Muscle layer of duodenum (tissue), 2 donors: Measurements from ENCODE around the gene NHS.

Experiments used
- H3K27ac ChIP-seq: one replicate; pipeline ENCODE4 v1.7.0; 2013; ENCODE audit warnings: mild to moderate bottlenecking, low read length
- H3K27me3 ChIP-seq: one replicate; pipeline ENCODE4 v1.7.0; 2013; ENCODE audit warnings: low read depth, mild to moderate bottlenecking, control low read depth, low read length
- H3K36me3 ChIP-seq, 2 donors: one replicate each; pipeline ENCODE4 v1.7.0; 2013; ENCODE audit warnings: low read length in 2 of 2, control low read depth in 1 of 2, mild to moderate bottlenecking in 1 of 2; ENCODE audit not compliant: insufficient read depth in 2 of 2, control insufficient read depth in 1 of 2
- H3K4me1 ChIP-seq, 2 donors: one replicate each; pipeline ENCODE4 v1.7.0; 2013; ENCODE audit warnings: low read length in 2 of 2, mild to moderate bottlenecking in 2 of 2, control low read depth in 1 of 2, moderate library complexity in 1 of 2; ENCODE audit not compliant: insufficient read depth in 2 of 2, control insufficient read depth in 1 of 2
- H3K4me3 ChIP-seq, 2 donors: one replicate each; pipeline ENCODE4 v1.7.0; 2013; ENCODE audit warnings: low read length in 2 of 2, low read depth in 1 of 2, mild to moderate bottlenecking in 1 of 2
- H3K9me3 ChIP-seq, 2 donors: one replicate each; pipeline ENCODE4 v1.7.0; 2013; ENCODE audit warnings: low read length in 2 of 2, control low read depth in 1 of 2, mild to moderate bottlenecking in 1 of 2; ENCODE audit not compliant: control insufficient read depth in 1 of 2
- donor health status: healthy.

Gene NHS

DNA sequence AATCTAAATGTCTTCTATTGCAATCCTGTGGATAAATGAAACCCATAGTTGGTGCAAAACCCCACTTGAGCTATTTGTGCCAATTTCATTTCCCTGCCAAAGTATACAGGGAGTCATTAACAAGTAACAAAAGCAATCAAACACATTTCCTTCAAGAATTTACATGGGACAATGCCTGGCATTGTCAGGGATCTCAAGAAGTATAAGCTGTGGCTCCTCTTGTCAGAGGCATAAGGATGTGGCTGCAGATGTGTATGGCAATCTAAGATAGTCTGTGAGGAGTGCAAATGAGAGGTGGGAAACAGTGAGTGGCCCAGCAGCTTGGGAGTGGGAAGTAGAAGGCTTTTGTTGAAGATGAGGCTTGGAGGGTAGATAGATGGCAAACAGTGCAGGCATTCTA, 304.3 kb downstream of the NHS start:
- Histone ChIP-seq H3K9me3 (no peaks in the 10 kb centered on the region), H3K27ac (no peak overlapping the region), H3K4me1 (peaks cover 0 to 4% of the 10 kb centered on the region in 2 donors), H3K4me3 (no peak overlapping the region), H3K27me3 (no peaks in the 10 kb centered on the region), H3K36me3 (no peaks in the 10 kb centered on the region)

DNA sequence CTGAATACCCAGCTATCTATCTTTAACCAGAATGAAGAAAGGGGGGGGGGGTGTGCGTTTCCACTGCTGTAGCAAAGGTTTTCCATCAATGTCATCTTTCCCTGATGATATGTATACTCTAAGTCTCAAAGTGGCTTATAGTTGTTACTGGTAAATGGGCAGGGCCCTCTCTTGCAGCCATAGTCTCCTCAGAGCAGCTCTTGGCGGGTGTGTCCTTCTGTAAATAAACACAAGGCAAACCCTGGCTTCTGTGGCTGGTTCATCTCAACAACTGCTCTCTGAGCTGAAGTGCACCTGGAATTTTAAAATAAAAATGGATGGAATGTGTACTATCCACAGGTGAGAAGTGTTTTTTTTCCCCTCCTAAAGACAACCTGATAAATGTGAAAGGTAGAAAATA, 304.8 kb downstream of the NHS start:
- Histone ChIP-seq H3K9me3 (no peaks in the 10 kb centered on the region), H3K4me3 (no peak overlapping the region), H3K36me3 (no peaks in the 10 kb centered on the region), H3K27ac (no peak overlapping the region), H3K27me3 (no peaks in the 10 kb centered on the region), H3K4me1 (peaks cover 0 to 4% of the 10 kb centered on the region in 2 donors)

DNA sequence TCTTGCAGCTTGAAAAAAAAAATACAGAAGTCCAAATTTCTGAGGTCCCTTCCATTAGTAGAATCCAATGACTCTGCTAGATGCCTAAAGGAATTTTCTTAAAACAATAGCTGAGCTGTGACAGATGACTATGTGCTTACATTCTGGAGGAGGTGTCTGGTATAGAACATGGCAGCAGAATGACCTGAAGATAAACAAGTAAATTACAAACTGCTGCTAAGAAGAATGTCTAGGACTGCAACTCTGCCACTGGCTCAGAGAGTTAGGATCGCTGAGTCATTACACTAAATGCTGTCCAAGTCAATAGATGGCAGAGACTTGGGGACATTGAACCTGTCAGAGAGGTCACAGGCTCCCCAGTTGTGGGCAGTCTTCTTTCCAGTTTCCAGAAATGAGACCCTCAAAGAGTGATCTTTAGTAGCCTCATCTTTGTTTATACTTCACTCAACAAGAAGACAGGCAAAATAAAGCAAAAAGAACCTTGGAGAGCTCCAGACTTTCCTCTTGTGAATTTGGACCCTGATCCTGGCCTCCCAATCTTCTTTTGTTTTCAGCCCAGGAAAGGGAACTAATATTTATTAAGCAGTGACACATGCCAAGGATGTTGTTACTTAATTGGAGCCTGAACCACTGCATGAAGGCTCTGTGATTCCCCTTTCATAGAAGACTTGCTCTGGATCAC, 305.9 kb downstream of the NHS start:
- Histone ChIP-seq H3K27ac (no peak overlapping the region), H3K9me3 (no peaks in the 10 kb centered on the region), H3K27me3 (no peaks in the 10 kb centered on the region), H3K4me3 (no peak overlapping the region), H3K36me3 (no peaks in the 10 kb centered on the region), H3K4me1 (peaks cover 0 to 4% of the 10 kb centered on the region in 2 donors)

DNA sequence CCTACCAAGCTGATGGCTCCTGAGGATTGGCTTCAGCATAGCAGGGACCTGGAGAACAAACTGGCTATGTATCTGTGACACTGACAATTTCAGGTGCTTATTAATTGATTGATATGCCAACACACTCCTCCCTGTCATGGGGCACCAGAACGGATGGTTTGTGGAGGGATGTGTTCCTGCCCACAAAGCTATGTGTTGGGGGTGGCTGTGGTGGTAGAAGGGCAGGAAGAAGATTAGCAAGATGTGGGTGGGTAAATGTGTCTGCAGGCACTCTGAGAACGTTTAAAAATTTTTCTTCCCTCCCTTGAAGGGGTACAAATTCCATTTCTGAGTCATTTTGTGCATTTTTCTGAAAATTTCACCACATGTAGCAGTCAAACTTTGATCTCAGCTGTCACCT, 307.3 kb downstream of the NHS start:
- no peak overlapping the region for H3K4me3 ChIP-seq
- H3K4me1 ChIP-seq, result peaks cover 0 to 4% of the 10 kb centered on the region in 2 donors
- H3K27ac ChIP-seq, result no peak overlapping the region
- no peaks in the 10 kb centered on the region for H3K36me3 ChIP-seq
- H3K27me3 ChIP-seq, result no peaks in the 10 kb centered on the region
- H3K9me3 ChIP-seq, result no peaks in the 10 kb centered on the region

DNA sequence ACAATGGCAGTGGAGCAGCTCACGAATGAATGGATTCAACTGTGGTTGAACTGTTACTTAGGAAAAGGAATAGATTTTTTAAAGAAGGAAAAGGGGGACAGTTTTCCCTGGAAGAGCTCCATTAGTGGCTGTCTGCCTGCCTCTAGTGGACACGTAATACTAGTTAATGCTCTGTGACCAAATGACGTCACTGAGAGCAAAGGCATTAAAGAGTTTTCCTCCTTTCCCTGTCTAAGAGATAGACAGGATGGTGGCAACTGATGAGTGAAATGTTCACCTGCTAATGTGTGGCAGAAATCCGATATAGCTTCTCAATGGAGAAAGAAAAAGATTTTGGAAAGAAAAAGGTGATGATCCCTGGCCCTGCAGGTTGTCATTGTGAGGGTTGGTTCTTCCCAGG, 310.0 kb downstream of the NHS start:
- Histone ChIP-seq H3K9me3 (no peaks in the 10 kb centered on the region), H3K4me3 (no peak overlapping the region), H3K4me1 (no peaks in the 10 kb centered on the region), H3K27me3 (no peaks in the 10 kb centered on the region), H3K36me3 (no peaks in the 10 kb centered on the region), H3K27ac (no peak overlapping the region)

DNA sequence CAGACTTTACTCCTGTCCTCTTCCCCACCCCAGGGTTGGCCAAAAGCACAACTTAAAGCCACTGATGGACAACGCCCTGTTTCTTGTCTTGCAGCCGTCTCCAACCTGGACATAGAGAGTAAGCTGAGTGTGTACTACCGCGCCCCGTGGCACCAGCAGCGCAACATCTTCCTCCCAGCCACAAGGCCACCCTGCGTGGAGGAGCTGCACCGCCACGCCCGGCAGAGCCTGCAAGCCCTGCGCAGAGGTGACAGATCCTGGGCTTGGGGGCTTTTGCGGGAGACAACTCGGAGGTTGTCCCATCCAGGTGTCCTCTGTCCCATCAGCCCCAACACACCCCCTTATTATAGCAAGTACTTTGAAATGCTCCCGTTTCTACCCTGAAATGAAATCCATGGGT, 312.6 kb downstream of the NHS start:
- no peaks in the 10 kb centered on the region for H3K4me1 ChIP-seq
- H3K36me3 ChIP-seq, result no peaks in the 10 kb centered on the region
- no peaks in the 10 kb centered on the region for H3K9me3 ChIP-seq
- H3K4me3 ChIP-seq, result no peak overlapping the region
- no peak overlapping the region for H3K27ac ChIP-seq
- no peaks in the 10 kb centered on the region for H3K27me3 ChIP-seq

DNA sequence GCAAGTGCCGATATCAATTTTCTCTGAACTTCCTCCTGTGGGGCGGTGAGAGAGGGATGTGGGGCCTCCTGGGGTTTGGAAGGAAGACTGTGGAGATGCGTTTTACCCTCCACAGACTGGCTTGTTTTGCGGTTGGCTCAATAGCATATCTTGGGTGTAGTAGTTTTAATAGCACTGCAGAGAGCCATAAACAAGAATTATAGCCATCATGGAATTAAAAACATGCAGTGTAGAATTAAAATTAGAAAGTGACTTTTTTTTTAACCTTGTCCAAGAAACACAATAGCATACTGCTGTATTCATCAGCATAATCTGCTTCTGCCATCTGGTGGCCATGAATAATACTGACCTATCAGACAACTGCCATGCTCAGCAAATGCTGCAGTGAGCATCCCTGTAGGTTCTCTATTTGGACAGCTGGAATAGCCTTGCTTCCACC, 315.0 kb downstream of the NHS start:
- Histone ChIP-seq H3K4me3 (no peak overlapping the region), H3K9me3 (no peaks in the 10 kb centered on the region), H3K27ac (no peak overlapping the region), H3K36me3 (no peaks in the 10 kb centered on the region), H3K4me1 (no peaks in the 10 kb centered on the region), H3K27me3 (no peaks in the 10 kb centered on the region)

DNA sequence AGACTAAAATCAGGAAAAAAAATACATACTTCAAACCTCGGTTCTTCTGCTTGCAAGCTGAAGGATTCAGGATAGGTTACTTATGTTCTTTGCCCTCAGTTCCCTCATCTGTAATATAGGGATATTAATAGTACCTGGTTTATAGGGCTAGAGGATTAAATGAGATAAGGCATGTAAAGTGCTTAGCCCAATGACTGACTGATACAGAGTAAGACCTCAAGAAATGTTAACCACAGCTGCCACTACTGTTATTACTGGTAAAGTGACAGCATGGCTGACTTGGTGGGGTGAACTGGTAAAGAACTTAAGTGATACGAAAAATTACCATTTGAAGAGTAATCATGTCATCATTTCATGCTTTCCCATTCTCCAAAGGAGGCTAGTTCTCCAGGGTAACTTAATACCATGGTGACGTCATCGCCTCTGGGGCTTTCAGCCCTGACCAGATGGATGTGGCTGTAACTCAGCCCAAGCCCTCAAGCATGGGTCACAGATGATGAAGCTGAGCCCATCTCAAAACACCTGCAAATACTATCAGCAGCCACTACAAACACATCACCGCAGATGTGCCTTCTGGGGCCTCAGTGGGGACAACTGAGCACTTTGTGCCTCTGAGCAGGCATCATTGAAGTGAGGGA, 317.8 kb downstream of the NHS start:
- Histone ChIP-seq H3K4me1 (no peaks in the 10 kb centered on the region), H3K36me3 (no peaks in the 10 kb centered on the region), H3K27ac (no peak overlapping the region), H3K27me3 (no peaks in the 10 kb centered on the region), H3K9me3 (no peaks in the 10 kb centered on the region), H3K4me3 (no peak overlapping the region)

DNA sequence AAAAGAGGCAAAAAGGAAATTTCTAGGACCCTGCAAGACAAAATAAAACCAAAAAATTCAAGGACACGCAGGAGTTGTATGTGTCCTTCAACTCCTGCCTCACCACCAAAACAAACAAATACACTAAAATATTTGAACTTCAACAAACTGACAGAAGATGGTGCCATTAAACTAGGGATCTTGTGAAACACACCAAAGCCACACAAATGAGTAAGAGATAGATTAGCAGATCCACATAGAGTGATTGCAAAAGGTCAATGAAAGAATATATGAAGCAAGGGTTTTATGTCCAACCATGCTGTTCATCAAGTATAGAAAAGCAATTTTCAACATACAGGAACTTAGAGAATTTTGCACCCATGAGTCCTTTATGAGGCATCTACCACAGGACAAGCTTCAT, 322.2 kb downstream of the NHS start:
- Histone ChIP-seq H3K27me3 (no peaks in the 10 kb centered on the region), H3K36me3 (no peaks in the 10 kb centered on the region), H3K27ac (no peak overlapping the region), H3K4me1 (no peaks in the 10 kb centered on the region), H3K9me3 (no peaks in the 10 kb centered on the region), H3K4me3 (no peak overlapping the region)

DNA sequence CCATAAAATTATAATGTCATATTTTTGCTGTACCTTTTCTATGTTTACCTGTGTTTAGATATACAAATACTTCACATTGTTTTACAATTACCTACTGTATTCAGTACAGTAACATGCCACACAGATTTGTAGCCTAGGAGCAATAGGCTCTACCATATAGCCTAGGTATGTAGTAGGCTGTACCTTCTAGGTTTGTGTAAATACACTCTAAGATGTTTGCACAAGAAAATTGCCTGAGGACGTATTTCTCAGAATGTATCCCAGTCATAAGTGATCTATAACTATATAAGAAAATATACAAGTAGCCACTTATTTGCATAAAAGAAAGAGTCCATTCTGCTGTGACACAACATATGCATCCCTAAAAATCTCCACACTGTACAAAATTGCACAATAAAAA, 326.0 kb downstream of the NHS start:
- Histone ChIP-seq H3K27ac (no peak overlapping the region), H3K27me3 (no peaks in the 10 kb centered on the region), H3K4me3 (no peak overlapping the region), H3K4me1 (no peaks in the 10 kb centered on the region), H3K36me3 (no peaks in the 10 kb centered on the region), H3K9me3 (no peaks in the 10 kb centered on the region)

DNA sequence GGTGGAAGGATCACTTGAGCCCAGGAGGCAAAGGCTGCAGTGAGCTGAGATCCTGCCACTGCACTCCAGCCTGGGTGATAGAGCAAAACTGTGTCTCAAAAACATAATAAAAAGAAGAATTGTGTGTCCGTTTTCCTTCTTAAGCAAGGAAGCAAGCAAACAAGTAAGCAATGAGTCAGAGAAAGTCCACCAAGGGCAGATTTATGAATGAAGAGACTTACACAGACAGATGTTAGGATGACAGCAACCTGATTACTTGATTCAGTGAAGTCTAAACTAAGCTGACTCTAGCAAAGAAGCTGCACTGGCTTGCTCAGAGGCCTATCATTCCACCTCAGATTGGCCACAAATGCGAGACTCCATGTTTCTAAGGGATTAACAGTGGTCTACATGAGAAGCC, 328.2 kb downstream of the NHS start:
- Histone ChIP-seq H3K4me1 (no peaks in the 10 kb centered on the region), H3K27ac (no peak overlapping the region), H3K4me3 (no peak overlapping the region)

DNA sequence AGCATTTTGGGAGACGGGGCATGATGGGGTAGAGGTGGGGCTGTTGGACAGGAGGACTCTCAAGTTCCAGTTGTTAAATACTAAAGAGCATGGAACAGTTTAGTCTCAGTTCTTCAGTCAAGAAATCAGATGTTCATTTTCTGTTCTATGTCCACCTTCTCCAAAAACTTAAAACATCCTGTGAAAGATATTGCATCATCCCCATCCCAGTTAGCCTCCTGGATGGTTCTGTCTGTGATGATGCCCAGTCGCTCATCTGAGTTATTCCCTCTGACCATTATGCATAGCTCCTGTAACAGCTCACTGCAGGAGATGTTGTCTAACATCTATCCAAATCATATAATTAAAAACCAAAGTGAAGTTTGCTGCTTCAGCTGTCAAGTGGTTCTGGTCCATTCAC, 330.2 kb downstream of the NHS start:
- H3K9me3 ChIP-seq, result no peaks in the 10 kb centered on the region
- H3K27me3 ChIP-seq, result no peaks in the 10 kb centered on the region
- no peaks in the 10 kb centered on the region for H3K36me3 ChIP-seq
- no peaks in the 10 kb centered on the region for H3K4me1 ChIP-seq
- H3K27ac ChIP-seq, result no peak overlapping the region
- no peak overlapping the region for H3K4me3 ChIP-seq

More for the DNA sequence above, 328.2 kb downstream of the NHS start:
- Histone ChIP-seq H3K27me3 (no peaks in the 10 kb centered on the region), H3K36me3 (no peaks in the 10 kb centered on the region), H3K9me3 (no peaks in the 10 kb centered on the region)
